Hematopoietic multipotent progenitor cell treated with erythropoietin and hydrocortisone succinate and interleukin-3 and kit ligand, for 8 days (in vitro differentiated cells): ENCODE results near the gene TECTA.
"Not testable (repeated sequence)": the region's sequence is repeated elsewhere in the genome, so short reads cannot be mapped to it uniquely, and the experiment has no call there.

Experiments
- DNase-seq: peaks from one replicate; pipeline ENCODE4 v3.0.0-alpha.2; 2015

Gene TECTA

GRCh38 chr11:121099364-121099763, 1.7 kb upstream of the TECTA start:
- DNase-seq = no peak

- DNase-seq = no peak
Measured at GRCh38 chr11:121099885-121100284, 1.2 kb upstream of the TECTA start.

- no peak for DNase-seq
Measured at GRCh38 chr11:121104312-121104762, 3.3 kb downstream of the TECTA start.

DNA sequence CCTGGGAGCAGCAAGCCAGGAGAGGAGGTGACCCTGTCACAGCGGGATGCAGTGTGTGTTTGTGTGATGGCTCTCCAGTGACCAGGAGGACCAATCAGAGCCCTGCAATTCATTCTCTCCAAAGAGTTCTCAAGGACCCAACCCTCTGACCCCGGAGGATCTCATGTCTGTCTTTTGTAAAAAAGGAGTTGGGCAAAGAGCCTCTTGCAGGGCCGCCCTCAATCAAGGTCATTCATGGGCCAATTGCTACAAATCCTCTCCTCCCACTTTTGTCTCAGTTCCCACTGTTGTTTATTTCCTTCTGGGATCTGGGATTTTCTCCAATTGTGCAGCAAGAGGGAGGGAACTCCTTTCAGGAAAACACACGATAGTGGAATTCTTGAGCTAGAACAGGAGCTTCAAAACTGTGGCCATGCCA, 4.0 kb downstream of the TECTA start:
- no peak for DNase-seq

GRCh38 chr11:121105481-121106195, 4.6 kb downstream of the TECTA start:
- no peak for DNase-seq

DNA sequence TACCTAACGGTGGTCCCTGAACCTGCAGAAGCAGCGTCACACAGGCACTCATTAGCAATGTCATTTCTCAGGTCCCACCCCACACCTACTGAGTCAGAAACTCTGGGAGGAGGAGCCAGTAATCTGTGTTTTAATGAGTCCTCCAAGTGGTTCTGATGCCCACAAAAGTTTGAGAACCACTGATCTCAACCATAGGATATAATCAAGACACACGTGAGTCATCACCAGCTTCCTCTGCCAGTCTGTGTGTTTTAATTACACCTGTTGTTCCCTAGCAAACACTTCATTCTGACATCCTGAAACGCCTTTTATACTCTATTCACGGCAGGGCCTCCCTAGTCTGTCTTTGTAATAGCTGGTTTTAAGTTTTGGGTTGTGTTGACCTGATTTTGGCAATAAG, 5.8 kb downstream of the TECTA start:
- no peak for DNase-seq

- DNase-seq = no peak
Measured at GRCh38 chr11:121108413-121108812, 7.4 kb downstream of the TECTA start.

DNA sequence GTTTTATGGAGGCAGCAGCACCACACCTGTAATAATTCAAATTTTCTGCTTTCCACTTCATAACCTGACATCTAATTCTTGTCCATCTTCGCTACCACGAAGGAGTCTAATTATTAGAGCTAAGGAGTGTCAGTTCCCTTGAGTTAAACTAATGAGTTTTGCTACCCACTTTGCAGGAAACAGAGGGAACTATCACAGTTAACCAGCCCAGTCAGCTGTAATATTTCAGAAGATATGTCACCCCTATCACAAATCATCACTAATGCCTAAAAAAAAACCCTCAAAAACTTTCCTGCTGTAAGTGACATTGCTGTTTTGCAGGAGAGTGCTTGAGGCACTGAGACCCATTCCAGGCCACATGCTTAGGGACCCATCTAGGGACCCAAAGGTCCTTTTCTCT, 8.4 kb downstream of the TECTA start:
- DNase-seq = no peak

- no peak for DNase-seq
Measured at GRCh38 chr11:121109916-121110586, 9.0 kb downstream of the TECTA start.

DNA sequence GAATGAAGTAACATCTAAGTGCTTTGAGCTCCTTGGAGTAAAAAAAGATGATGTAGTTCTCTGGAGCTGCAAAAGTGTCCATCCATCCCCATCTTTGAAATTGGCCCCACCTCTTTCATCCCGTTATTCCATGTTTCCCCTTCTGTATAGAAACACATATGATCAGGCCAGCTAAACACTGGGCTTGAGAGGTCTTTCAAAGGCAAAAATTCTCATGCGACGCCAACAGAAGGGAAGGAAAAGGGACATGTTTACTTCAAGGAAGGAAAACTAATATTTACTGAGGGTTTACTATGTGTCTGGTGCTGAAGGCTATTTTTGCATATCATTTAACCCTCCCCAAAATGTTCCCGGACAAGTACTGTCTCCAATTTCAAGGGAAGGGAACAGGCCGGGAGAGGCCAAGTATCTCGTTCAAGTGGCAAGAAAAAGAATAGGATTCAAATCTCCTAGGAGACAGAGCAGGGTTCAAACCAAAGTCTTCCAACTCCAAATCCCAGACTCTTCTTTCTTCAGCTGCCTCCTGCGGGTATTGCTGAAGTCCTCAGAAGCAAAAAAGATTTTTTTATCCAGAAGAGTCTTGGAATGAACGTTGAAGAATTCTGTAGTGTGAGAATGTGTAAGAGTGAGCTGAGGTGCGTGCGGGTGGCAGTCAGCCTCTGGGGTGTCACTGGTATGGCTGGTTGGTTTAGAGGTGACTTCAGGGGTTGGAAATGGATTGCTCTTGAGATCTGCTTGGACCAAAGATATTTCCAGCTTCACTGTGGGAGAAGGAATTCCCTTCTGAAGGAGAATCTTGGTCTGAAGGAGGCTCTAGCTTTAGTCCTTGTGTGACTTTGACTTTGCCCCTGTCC, 10.1 kb downstream of the TECTA start:
- DNase-seq = no peak

DNA sequence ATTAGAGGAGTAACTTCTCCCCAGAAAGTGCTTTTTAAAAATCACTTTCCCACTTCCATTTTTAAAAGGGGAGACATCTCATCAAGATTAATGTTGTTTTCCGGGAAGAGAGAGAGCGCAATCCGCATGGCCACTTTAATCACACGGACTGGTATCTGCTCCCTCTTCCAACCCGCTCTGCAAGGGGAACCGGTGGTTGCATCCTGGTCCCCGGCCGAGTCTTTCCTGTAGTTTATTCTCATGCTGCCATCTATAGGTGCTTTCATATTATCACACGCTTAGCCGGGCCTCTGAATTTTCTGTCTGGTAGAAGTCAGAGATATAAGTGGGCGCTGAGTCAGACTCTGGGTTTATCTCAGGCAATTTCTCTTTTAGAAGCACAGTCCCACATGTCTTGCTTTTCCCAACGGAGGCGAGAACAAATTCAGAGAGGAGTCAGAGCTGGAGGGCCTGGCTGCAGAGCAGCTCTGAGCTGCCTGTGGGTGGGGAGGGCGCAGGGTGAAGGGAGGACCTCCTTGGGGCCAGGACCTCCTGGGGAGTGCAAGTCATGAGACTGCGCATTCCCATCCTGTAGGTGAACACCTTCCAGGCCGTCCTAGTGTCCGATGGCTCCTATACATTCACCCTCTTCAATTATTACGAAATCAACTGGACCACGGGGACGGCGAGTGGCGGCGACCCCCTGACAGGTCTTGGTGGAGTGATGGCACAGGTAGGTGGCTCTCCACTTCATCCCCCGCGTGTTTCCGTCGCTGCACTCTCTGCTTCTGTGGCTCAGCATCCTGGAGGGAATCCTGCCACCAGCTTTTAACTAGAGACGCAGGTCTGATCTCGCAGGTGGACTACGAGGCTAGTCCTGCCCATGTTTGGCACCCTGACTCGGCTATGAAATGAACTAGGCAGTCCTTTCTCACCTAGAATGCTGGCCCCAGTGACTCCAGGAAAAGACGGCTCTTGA, 11.7 kb downstream of the TECTA start:
- DNase-seq = peak; percentile 71

- no peak for DNase-seq
Measured at GRCh38 chr11:121113611-121114010, 12.6 kb downstream of the TECTA start.

DNA sequence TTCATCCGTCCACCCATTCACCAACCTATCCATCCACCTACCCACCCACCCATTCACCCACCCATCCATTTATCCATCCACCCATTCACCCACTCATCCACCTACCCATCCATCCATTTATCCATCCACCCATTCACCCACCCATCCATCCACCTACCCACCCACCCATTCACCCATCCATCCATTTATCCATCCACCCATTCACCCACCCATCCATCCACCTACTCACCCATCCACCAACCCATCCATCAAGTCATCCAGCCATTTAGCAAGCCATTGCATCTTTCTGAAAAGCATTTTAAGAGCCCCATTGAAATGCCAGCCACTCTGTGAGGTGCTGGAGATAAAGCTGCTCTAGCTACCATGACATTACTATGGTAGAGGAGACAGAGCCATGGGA, 14.0 kb downstream of the TECTA start:
- DNase-seq = not testable (repeated sequence)

- DNase-seq = no peak
Measured at GRCh38 chr11:121117788-121118187, 16.7 kb downstream of the TECTA start.

DNA sequence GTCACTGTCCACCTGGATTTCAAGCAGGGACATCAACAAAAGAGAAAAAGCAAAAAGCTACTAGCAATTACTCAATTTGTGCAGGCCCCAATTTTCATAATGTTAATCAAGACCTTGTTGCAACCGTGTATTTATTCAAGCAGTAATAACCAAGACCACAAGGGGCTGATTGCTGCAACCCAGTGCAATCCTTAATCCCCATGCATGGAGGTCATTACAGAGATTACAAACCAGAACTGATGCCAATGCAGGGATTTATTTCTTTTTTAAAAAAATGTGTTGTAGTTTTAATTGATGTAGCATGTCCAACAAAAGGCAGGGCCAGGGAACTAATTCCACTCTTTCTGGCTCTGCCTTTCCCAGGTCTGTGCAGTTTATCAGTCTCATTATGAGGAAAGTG, 18.4 kb downstream of the TECTA start:
- DNase-seq = no peak

DNA sequence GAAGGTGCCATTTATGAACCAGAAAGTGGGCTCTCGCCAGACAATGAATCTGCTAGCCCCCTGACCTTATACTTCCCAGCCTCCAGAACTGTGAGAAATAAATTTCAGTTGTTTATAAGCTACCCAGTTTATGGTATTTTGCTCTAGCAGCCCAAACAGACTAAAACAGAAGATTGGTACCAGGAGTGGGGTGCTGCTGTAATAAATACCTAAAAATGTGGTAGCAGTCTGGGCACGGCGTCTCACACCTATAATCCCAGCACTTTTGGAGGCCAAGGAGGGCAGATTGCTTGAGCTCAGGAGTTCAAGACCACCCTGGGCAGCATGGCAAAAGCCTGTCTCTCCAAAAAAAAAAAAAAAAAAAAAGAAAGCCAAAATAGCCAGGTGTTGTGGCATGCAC, 21.3 kb downstream of the TECTA start:
- no peak for DNase-seq

DNA sequence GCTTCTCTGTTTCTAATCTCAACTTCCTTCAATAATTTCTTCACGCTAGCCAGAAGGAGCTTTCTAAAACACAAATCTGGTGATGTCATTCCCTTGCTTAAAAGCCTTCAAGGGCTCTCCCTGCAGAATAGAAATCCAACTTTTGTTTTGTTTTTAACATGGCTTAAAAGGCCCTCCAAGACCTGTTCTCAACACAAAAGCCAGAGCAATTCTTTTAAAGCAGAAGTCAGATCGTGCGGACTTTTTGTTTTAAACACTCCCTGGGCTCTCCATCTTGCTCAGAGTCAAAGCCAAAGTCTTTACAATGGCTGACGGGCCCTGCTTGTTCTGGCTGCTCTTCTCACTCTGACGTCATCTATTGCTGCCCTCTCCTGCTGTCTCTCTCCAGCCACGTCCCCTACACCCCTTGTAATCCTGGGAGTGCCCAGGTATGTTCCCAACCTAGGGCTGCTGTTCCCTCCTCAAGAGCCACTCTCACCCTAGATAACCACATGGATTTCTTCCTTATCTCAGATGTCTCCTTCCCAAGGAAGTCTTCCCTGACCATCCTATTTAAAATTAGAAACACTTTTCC, 22.5 kb downstream of the TECTA start:
- DNase-seq = no peak

- no peak for DNase-seq
Measured at GRCh38 chr11:121127809-121128208, 26.8 kb downstream of the TECTA start.

DNA sequence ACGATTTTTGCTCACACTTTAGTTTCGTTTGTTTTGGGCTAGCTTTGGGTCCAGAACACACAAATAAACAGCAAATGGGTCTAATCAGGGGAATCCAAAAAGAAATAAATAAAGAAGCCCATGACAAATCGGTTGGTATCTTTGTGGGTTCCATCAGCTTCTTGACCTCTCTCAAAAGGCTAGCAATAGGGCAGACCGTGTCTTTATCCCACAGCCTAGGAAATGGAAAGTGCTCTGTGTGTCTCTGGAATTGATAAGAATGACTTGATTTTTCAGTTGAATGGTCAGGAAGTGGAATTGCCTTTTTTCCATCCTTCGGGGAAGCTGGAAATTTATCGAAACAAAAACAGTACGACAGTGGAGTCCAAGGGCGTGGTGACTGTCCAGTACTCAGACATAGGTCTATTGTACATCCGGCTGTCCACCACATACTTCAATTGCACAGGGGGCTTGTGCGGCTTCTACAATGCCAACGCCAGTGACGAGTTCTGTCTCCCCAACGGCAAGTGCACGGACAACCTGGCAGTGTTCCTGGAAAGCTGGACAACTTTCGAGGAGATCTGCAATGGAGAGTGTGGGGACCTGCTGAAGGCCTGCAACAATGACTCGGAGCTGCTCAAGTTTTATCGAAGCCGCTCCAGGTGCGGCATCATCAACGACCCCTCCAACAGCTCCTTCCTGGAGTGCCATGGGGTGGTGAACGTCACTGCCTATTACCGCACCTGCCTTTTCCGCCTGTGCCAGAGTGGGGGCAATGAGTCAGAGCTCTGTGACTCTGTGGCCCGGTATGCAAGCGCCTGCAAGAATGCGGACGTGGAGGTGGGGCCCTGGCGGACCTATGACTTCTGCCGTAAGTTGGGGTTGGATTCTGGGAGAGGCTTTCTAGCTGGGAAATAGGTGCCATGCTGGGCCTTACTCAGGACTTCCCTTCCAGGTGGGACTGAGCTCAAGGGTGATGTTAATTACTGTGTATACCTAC, 28.6 kb downstream of the TECTA start:
- no peak for DNase-seq

DNA sequence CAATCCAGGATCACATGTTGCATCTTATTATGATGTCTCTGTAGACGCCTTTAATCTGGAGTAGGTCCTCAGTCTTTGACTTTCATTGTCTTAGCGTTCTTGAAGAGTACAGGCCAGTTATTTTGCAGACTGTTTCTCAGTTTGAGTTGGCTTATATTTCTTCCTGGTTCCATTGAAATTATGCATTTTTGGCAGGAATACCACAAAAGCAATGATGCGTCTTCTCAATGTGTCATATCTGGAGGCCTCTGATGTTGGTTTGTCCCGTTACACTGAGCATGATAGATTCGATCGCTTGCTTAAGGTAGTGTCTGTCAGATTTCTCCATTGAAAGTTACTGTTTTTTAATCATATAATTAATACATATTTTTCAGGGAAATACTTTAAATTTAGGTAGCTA, 30.6 kb downstream of the TECTA start:
- no peak for DNase-seq
